ENCODE measurements around the gene RELN. TPM values are rescaled to one million over a fixed set of nuclear protein-coding genes. Genes with fewer than 3 reads are reported as not detected.

RELN gene
- total RNA-seq, 1 donor from 2014 or later: not detected

- DNase-seq (ENCODE audit: low spot score): no peak
- intact Hi-C loops (cut with micrococcal nuclease): no loop called here
- Mint-ChIP-seq H3K9me3 (no peaks in the 10 kb centered on the region), H3K27me3 (ENCODE audit: low read depth) (no peaks in the 10 kb centered on the region), H3K4me3 (ENCODE audit: low read depth) (no peak overlapping the region), H3K27ac (no peak overlapping the region), H3K36me3 (ENCODE audit: low read depth) (no peaks in the 10 kb centered on the region), H3K4me1 (ENCODE audit: low read depth) (no peaks in the 10 kb centered on the region)
These were observed 309.0 kb downstream of the RELN start for GRCh38 chr7:103680161-103681144.

DNA sequence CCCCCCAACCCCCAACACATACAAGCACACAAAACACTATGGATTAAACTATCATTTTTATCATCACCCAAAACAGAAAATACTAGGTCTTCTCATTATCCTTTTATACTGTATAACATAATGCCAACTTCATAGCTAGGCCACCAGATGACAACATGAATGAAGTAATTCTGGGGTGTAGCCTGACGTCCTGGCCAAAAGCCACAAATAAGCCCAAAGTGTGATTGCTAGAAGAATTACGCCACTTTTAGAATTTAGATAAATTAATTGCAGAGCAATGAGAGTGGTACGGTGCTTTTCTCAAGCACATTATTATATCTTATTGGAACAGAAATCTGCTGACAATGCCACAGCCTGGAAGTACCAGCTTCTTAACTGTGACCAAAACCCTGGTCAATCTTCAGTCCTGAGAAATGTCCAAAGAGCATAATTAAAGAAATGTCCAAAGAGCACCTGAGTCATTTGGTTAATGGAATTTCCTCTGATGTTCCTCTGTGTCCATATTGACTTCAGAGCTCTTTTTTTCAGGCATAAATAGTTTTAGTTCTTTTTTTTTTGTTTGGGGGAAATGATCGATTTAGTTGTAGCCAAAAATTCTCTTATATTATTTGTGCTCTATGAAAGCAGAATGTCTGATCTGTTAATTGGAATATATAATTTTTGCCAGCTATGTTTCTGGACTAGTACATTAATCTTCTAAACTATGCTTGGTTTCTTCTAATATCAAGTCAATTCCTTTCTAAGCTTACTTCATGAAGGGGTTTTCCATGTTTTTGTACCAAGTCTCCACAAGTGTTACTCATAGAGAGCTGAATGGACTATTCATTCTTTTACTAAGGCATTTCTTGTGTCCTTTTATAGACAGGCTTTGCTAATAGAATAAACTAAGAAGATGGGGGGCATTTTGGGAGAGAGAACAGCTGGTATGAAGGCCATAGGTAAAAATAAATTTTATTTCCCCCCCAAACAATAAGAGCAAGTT lies 310.0 kb downstream of the RELN start:
- DNase-seq (ENCODE audit: low spot score): no peak

DNA sequence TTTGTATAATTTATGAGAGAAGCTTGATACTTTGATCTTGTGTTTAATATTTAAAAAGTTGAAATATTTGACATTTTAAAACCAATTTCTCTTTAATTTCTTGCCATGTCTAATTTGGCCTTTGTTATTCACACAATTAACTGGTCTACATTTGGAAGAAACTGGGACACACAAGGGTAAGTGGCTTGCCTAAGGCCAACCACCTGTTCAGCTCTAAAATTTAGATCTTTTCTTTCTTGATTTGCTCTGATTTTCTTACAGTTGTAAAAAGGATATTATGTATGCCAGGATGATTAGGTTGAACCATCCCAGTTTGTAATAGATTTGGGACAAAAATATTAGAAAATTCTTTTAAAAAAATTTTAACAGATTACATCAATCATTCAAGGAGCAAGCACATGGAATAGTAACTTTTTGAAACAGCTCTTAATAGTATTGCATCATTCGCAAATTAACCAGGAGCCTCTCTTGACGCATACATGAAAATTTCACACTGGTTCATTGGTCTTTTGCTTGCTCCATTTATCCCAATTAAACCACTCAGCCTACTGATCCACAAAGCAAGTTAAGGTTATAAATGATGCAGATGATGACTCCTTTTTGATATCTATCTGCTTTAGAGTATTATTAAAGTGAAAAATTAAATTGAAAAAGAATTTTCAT lies 321.0 kb downstream of the RELN start:
- intact Hi-C loops (cut with micrococcal nuclease): no loop called here
- no peaks in the 10 kb centered on the region for H3K36me3 Mint-ChIP-seq (ENCODE audit: low read depth)
- H3K27ac Mint-ChIP-seq: no peak overlapping the region
- no peak for DNase-seq (ENCODE audit: low spot score)
- no peaks in the 10 kb centered on the region for H3K4me1 Mint-ChIP-seq (ENCODE audit: low read depth)
- H3K4me3 Mint-ChIP-seq (ENCODE audit: low read depth): no peak overlapping the region
- no peaks in the 10 kb centered on the region for H3K27me3 Mint-ChIP-seq (ENCODE audit: low read depth)
- H3K9me3 Mint-ChIP-seq: no peaks in the 10 kb centered on the region

More for the DNA sequence above, 310.0 kb downstream of the RELN start:
- Mint-ChIP-seq H3K9me3 (no peaks in the 10 kb centered on the region), H3K36me3 (ENCODE audit: low read depth) (no peaks in the 10 kb centered on the region), H3K4me3 (ENCODE audit: low read depth) (no peak overlapping the region), H3K4me1 (ENCODE audit: low read depth) (no peaks in the 10 kb centered on the region), H3K27ac (no peak overlapping the region), H3K27me3 (ENCODE audit: low read depth) (no peaks in the 10 kb centered on the region)
- intact Hi-C loops (cut with micrococcal nuclease): no loop called here

GRCh38 chr7:103666326-103666725 lies 323.1 kb downstream of the RELN start:
- H3K27ac Mint-ChIP-seq: no peak overlapping the region
- no peak for DNase-seq (ENCODE audit: low spot score)
- no peaks in the 10 kb centered on the region for H3K4me1 Mint-ChIP-seq (ENCODE audit: low read depth)
- intact Hi-C loops (cut with micrococcal nuclease): no loop called here
- H3K9me3 Mint-ChIP-seq: no peaks in the 10 kb centered on the region
- H3K36me3 Mint-ChIP-seq (ENCODE audit: low read depth): no peaks in the 10 kb centered on the region
- H3K27me3 Mint-ChIP-seq (ENCODE audit: low read depth): no peaks in the 10 kb centered on the region
- H3K4me3 Mint-ChIP-seq (ENCODE audit: low read depth): no peak overlapping the region

GRCh38 chr7:103664577-103664976 lies 324.9 kb downstream of the RELN start:
- Mint-ChIP-seq H3K27me3 (ENCODE audit: low read depth) (no peaks in the 10 kb centered on the region), H3K36me3 (ENCODE audit: low read depth) (no peaks in the 10 kb centered on the region), H3K9me3 (no peaks in the 10 kb centered on the region), H3K4me1 (ENCODE audit: low read depth) (no peaks in the 10 kb centered on the region), H3K4me3 (ENCODE audit: low read depth) (no peak overlapping the region), H3K27ac (no peak overlapping the region)
- no peak for DNase-seq (ENCODE audit: low spot score)
- intact Hi-C loops (cut with micrococcal nuclease): no loop called here

GRCh38 chr7:103660455-103661371 lies 328.7 kb downstream of the RELN start:
- Mint-ChIP-seq H3K4me1 (ENCODE audit: low read depth) (no peaks in the 10 kb centered on the region), H3K4me3 (ENCODE audit: low read depth) (no peak overlapping the region), H3K36me3 (ENCODE audit: low read depth) (no peaks in the 10 kb centered on the region), H3K9me3 (no peaks in the 10 kb centered on the region), H3K27me3 (ENCODE audit: low read depth) (no peaks in the 10 kb centered on the region), H3K27ac (no peak overlapping the region)
- intact Hi-C loops (cut with micrococcal nuclease): no loop called here
- DNase-seq (ENCODE audit: low spot score): no peak

GRCh38 chr7:103658055-103659005 lies 331.1 kb downstream of the RELN start:
- Mint-ChIP-seq H3K9me3 (no peaks in the 10 kb centered on the region), H3K27ac (no peak overlapping the region), H3K27me3 (ENCODE audit: low read depth) (no peaks in the 10 kb centered on the region), H3K4me3 (ENCODE audit: low read depth) (no peak overlapping the region), H3K4me1 (ENCODE audit: low read depth) (no peaks in the 10 kb centered on the region), H3K36me3 (ENCODE audit: low read depth) (no peaks in the 10 kb centered on the region)
- intact Hi-C loops (cut with micrococcal nuclease): no loop called here
- DNase-seq (ENCODE audit: low spot score): no peak

DNA sequence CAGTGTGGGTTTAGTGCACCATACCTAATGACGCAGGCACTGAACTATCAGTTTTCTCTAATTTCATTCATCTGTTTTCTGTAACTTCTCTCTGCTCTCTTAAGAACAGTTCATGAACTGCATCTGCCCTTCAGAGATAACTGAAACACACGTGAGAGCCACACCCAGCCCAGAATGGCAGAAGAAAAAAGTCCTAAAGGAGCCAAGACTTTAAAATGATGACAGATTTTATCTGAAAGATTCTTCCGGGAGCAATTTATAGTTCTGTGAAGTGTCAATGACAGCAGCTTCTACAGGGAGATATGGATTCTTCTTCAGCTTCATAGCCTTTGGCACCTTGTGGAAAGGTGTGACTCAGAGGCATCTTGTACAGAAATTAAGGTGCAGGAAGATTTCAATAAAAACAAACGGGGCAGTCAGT lies 332.0 kb downstream of the RELN start:
- DNase-seq (ENCODE audit: low spot score): no peak
- no peaks in the 10 kb centered on the region for H3K9me3 Mint-ChIP-seq
- no peaks in the 10 kb centered on the region for H3K36me3 Mint-ChIP-seq (ENCODE audit: low read depth)
- no peaks in the 10 kb centered on the region for H3K4me1 Mint-ChIP-seq (ENCODE audit: low read depth)
- H3K27ac Mint-ChIP-seq: no peak overlapping the region
- no peak overlapping the region for H3K4me3 Mint-ChIP-seq (ENCODE audit: low read depth)
- H3K27me3 Mint-ChIP-seq (ENCODE audit: low read depth): no peaks in the 10 kb centered on the region
- intact Hi-C loops (cut with micrococcal nuclease): no loop called here

DNA sequence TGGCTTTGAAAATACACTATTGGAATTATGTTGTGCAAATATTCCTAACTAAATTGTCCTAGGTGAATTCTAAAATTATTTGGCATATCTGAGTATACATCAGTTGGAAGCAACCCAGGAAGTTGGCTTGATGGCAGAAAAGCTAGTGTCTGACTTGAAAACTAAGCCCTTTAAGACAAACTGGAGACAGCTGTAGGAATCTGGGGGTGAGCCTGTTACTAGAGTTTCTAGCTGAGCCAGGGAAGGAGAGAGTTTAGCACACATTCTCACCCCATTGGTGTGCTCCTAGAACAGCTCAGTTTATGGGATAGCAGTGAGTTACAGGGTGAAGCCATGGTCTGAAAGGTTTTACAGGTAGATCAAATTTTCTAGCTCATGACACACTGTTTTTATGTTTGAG lies 333.2 kb downstream of the RELN start:
- no peak overlapping the region for H3K4me3 Mint-ChIP-seq (ENCODE audit: low read depth)
- no peak for DNase-seq (ENCODE audit: low spot score)
- intact Hi-C loops (cut with micrococcal nuclease): no loop called here
- H3K36me3 Mint-ChIP-seq (ENCODE audit: low read depth): no peaks in the 10 kb centered on the region
- H3K9me3 Mint-ChIP-seq: no peaks in the 10 kb centered on the region
- no peaks in the 10 kb centered on the region for H3K4me1 Mint-ChIP-seq (ENCODE audit: low read depth)
- no peak overlapping the region for H3K27ac Mint-ChIP-seq
- no peaks in the 10 kb centered on the region for H3K27me3 Mint-ChIP-seq (ENCODE audit: low read depth)

DNA sequence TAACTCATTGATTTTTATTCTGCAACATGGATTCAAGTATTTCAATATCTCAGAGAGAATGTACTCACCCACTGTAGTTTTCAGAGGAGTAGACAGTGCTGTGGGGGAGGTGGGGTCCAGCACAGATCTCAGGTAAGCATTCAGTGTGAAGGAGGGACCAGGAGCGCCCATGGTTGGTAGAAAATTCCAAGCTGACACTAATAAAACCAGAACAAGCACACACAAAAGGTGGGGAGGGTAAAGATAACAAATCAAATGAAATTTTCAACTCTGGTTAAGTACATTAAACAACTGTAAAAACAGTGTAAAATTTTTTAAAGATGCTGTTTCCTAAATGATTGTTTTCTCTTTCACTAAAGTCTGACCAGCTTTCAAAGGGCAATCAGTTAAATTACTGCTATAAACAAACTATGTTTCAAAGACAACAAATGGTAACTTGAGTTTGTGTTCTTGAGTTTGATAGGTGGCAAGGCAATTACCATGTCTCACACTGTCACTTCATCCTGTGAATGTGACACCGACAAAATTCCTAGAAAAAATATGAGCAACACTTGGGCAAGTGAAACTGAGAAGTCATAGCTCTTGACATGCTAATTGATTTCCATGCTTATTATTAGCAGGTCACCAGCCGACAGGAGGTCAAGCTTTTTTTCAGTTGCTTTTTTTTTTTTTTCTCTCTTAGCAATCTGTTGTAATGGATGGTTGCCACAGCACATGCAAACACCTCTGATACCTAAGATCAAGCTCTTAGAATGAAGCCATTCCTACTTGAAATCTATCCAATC lies 337.7 kb downstream of the RELN start:
- peaks cover 4% of the 10 kb centered on the region for H3K9me3 Mint-ChIP-seq

More for the DNA sequence above, 337.7 kb downstream of the RELN start:
- Mint-ChIP-seq H3K4me3 (ENCODE audit: low read depth) (no peak overlapping the region), H3K27ac (no peak overlapping the region), H3K36me3 (ENCODE audit: low read depth) (no peaks in the 10 kb centered on the region), H3K4me1 (ENCODE audit: low read depth) (no peaks in the 10 kb centered on the region), H3K27me3 (ENCODE audit: low read depth) (no peaks in the 10 kb centered on the region)
- DNase-seq (ENCODE audit: low spot score): no peak
- intact Hi-C loops (cut with micrococcal nuclease): no loop called here
